ENCODE results near the gene CD86.
"Not testable (repeated sequence)": the region's sequence is repeated elsewhere in the genome, so short reads cannot be mapped to it uniquely, and the experiment has no call there.

CD86 gene

GRCh38 chr3:122112754-122113153, 57.6 kb downstream of the CD86 start:
- no peak for DNase-seq (ENCODE audit: extremely low read depth, low read depth)
- no peak for TF ChIP-seq CTCF (IDR thresholded peaks at IDR 0.05; ENCODE audit: low read depth, low read length)

- DNase-seq (ENCODE audit: extremely low read depth, low read depth), result no peak
- TF ChIP-seq CTCF (IDR thresholded peaks at IDR 0.05; ENCODE audit: low read depth, low read length), result no peak
These were observed 68.7 kb downstream of the CD86 start for GRCh38 chr3:122123850-122124249.

- TF ChIP-seq CTCF (IDR thresholded peaks at IDR 0.05; ENCODE audit: low read depth, low read length), result no peak
- DNase-seq (ENCODE audit: extremely low read depth, low read depth), result no peak
These were observed 77.9 kb downstream of the CD86 start for GRCh38 chr3:122132949-122133540.

- no peak for DNase-seq (ENCODE audit: extremely low read depth, low read depth)
These were observed 91.3 kb downstream of the CD86 start for GRCh38 chr3:122146466-122146865.

GRCh38 chr3:122148941-122149627, 93.9 kb downstream of the CD86 start:
- DNase-seq (ENCODE audit: extremely low read depth, low read depth), result no peak

More at GRCh38 chr3:122146466-122146865, 91.3 kb downstream of the CD86 start:
- no peak for TF ChIP-seq CTCF (IDR thresholded peaks at IDR 0.05; ENCODE audit: low read depth, low read length)

GRCh38 chr3:122151480-122151879, 96.3 kb downstream of the CD86 start:
- TF ChIP-seq CTCF (IDR thresholded peaks at IDR 0.05; ENCODE audit: low read depth, low read length), result no peak
- DNase-seq (ENCODE audit: extremely low read depth, low read depth), result no peak

More at GRCh38 chr3:122148941-122149627, 93.9 kb downstream of the CD86 start:
- no peak for TF ChIP-seq CTCF (IDR thresholded peaks at IDR 0.05; ENCODE audit: low read depth, low read length)

- DNase-seq (ENCODE audit: extremely low read depth, low read depth), result not testable (repeated sequence)
These were observed 109.8 kb downstream of the CD86 start for GRCh38 chr3:122164983-122165382.

- no peak for DNase-seq (ENCODE audit: extremely low read depth, low read depth)
- TF ChIP-seq CTCF (IDR thresholded peaks at IDR 0.05; ENCODE audit: low read depth, low read length), result no peak
These were observed 112.5 kb downstream of the CD86 start for GRCh38 chr3:122167630-122168029.
